ENCODE results near the gene AMPD2.

AMPD2 gene

DNA sequence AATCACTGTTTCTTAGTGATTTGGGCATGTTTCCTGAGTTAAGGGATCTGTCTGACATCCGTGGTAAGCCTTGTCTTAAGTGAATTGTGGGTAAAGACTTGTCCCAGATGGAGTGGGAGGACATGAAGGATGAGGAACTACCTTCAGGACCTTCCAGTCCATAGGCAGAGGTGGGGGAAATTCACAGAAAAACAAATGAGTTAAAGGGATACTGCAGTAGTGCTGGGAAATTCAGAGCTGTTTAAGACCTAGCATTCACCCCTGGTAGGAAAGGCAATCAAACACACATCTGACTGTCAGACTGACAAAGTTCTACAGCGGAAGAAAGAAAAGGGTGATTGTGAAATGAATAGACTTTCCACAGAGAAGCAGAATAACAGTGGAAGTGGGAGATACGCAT lies 3.2 kb upstream of the AMPD2 start:
- DNase-seq (ENCODE audit: low read depth in 2 of 2) = no peak

DNA sequence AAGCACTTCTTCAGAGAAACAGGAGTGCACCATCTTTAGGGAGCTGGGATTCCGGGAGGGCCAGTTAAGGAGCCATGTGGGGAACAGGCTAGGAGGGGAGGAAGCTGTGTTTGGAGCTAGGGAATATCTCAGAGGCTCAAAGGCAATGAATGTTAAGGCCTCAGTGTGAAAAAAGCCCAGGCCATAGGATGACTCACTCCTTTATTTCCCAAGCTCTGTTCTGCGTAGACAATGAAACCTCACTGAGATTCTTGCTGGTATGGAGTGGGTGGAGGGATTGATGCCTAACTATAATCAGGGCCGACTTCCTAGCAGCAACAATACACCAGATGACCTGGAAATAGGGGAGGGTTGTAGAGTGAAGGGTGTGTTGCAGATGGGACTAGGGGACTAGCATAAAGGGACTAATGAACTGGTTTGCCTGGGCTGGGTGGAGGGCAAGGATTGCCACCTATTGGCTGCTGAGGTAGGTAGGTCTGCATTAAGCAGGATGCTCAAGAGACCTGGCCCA lies 2.3 kb upstream of the AMPD2 start:
- DNase-seq (ENCODE audit: low read depth in 2 of 2) = peak; percentile 66 to 69

DNA sequence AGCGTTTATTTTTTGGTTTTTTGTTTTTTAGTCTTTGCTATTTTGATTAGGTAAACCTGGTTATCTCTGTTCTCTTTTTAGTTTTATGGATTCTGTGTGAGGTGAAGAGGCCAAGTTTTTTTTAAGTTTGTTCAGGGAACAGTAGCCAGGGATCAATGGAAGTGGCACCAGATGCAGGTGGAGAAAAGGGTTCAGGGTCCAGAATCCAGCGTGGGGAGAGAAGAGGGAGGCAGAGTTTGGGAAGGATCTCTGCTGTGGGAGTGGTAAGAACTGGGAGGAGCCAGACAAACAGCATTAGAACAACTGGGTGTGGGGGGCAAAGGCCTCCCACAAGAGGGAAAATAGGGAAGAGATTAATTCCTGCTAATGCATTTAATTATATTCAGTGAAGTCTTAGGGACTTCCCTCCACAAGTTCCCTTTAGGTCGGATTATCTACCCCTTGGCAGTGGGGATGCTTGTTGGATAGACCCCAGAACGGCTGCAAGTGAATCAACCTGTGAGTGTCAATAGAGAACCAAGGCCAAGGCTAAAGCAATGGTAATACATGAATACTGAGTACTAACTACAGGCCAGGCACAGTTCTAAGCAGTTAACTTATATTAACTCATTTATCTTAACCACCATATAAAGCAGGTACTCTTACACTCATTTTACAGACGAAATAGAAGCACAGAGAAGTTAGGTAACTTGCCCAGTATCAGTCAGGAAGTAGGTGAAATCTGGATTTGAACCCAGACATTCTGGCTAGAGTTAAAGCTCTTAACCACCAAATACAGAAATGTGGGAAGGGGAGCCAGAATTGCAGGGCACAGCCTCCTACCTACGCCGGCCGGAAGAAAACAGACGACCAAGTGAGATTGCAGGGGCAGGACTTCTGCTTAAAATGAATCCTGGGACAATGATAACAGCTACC lies 719 bp upstream of the AMPD2 start:
- no peak for DNase-seq (ENCODE audit: low read depth in 2 of 2)

GRCh38 chr1:109620401-109620791 lies 759 bp downstream of the AMPD2 start:
- DNase-seq (ENCODE audit: low read depth in 2 of 2) = no peak

GRCh38 chr1:109620841-109621286 lies 1.2 kb downstream of the AMPD2 start:
- peak; percentile 88 for DNase-seq (ENCODE audit: low read depth in 2 of 2)

- no peak for DNase-seq (ENCODE audit: low read depth in 2 of 2)
These were observed 1.9 kb downstream of the AMPD2 start for GRCh38 chr1:109621379-109622136.

DNA sequence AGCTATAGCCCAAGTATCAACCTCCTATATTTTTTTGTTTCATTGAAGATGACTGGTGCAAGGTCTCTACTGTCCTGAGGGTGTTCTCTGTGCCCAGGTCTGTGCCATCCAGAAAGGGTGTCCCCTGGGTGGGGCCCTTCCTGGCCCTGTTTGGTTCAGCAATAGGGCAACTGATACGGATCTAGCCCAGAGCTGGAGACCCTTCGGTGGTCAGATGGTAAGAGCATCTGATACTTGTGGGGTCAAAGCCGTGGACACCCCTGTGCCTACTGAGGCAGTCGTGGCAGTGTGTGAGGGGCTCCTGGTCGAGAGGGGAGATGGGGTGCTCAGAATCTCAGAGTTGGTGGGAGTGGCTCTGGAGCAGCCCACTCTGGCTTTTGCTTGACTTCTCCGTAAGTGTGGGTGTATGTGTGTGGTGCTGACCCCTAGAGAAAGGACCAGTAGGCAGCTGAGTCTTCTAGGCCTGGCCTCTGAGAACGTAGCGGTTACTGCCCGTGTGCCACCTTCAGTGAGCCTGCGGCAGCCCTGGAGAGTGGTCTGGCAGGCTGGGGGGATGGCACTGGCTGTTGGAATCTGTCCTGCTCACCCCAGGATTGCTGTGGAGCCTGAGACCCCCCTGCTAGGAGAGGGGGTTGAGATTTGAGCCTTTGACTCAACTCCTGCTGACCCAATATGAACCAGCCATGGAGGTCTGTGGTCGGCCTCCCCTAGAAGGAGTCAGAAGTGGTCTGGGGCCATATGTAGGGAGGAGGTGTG lies 2.7 kb downstream of the AMPD2 start:
- DNase-seq (ENCODE audit: low read depth in 2 of 2) = no peak

DNA sequence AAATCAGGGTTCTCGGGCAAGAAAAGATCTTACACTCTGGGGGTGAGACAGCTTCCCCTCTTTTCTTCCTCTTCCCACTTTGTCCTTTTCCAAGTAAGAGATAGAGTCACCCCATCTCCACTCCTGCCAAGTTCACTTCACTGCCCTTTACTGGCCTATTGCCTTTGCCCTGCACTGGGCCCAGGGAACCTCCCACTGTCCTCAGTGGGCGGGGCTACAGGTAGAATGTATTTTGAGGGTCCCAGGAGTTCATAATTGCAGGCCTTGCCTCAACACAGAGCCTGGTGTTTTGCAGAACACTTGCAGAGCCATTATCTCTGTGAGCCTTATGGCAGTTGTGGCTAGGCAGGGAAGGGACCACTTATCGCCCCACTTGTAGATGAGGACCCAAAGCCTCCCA lies 3.3 kb downstream of the AMPD2 start:
- no peak for DNase-seq (ENCODE audit: low read depth in 2 of 2)

GRCh38 chr1:109623601-109624161 lies 4.0 kb downstream of the AMPD2 start:
- no peak for DNase-seq (ENCODE audit: low read depth in 2 of 2)

- DNase-seq (ENCODE audit: low read depth in 2 of 2) = no peak
These were observed 4.8 kb downstream of the AMPD2 start for GRCh38 chr1:109624201-109625010.

- DNase-seq (ENCODE audit: low read depth in 2 of 2) = no peak
These were observed 5.5 kb downstream of the AMPD2 start for GRCh38 chr1:109625176-109625575.

GRCh38 chr1:109625601-109626560 lies 6.2 kb downstream of the AMPD2 start:
- DNase-seq (ENCODE audit: low read depth in 2 of 2) = no peak

DNA sequence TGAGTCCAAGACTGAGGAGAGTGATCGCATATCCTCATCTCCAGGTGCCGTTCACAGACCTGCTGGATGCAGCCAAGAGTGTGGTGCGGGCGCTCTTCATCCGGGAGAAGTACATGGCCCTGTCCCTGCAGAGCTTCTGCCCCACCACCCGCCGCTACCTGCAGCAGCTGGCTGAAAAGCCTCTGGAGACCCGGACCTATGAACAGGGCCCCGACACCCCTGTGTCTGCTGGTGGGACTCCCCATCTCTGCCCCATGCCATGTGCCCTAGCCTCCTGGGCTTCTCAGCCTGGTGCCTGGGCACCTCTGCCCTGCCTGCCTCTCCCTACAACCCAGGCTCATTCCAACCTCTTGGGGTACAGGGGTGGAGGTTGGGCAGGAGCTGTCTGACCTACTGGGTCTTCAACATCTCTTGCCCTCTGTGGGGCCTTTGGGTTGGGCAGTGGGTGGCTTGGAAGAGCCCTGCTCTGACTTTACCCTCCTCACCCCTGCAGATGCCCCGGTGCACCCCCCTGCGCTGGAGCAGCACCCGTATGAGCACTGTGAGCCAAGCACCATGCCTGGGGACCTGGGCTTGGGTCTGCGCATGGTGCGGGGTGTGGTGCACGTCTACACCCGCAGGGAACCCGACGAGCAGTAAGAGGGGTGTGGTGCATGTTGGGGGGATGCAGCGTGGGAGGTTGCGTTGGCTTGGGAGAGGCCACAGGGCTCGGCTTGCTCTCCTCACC lies 7.2 kb downstream of the AMPD2 start:
- DNase-seq (ENCODE audit: low read depth in 2 of 2) = no peak

DNA sequence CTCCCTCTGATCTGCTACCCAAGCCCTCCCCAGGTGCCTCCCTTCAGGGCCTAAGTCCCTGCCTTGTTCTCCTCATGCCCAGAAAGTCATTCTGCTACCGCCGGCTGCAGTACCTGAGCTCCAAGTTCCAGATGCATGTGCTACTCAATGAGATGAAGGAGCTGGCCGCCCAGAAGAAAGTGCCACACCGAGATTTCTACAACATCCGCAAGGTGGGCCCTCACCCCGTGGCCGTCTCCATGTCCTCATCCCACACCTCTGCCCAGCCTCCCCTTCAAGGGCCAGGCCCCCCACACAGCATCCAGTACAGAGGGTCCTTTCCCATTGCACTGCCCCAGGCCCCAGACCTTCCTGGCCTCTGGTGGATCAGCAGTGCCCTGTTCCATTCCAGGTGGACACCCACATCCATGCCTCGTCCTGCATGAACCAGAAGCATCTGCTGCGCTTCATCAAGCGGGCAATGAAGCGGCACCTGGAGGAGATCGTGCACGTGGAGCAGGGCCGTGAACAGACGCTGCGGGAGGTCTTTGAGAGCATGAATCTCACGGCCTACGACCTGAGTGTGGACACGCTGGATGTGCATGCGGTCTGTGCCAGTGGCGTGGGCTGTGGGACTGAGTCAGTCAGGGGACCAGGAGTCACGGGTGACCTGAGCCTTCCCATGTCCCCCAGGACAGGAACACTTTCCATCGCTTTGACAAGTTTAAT lies 8.2 kb downstream of the AMPD2 start:
- DNase-seq (ENCODE audit: low read depth in 2 of 2) = no peak

- DNase-seq (ENCODE audit: low read depth in 2 of 2) = no peak
These were observed 9.1 kb downstream of the AMPD2 start for GRCh38 chr1:109628540-109629321.

GRCh38 chr1:109629372-109630030 lies 9.9 kb downstream of the AMPD2 start:
- DNase-seq (ENCODE audit: low read depth in 2 of 2) = no peak
